ENCODE measurements around the gene VARS1.
A peak's percentile ranks its signal among the peaks of the same experiment; 100 is the strongest.

The VARS1 gene

DNA sequence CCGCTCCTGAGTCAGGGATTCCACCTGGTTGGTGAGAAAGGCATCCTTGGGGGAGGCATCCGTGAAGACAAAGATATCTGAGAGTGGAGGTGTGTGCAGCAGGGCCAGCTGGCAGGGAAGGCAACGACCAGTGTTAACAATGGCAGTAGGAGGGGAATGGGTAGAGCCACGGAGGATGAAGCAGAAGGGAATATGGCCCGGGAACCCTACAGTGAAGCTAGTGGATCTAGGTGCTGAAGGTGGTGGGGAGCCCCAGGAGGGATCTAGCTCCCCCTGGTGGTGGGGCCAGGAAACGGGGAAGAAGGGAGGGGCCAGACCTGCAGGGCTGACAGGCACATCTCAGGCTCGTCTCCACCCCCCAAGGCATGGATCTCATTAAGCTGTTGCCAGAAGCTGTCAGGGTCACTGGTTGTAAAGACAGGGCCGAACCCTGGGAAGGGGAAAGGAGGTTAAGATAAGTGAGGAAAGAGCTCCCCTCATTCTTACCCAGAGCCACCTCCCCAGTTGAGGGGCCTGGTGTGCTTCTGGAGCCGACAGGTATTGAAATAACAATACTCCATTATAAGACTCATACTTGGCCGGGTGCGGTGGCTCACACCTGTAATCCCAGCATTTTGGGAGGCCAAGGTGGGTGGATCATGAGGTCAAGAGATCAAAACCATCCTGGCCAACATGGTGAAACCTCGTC lies 25.7 kb downstream of the VARS1 start:
- peak; percentile 37 to 61 (median 52) for DNase-seq

DNA sequence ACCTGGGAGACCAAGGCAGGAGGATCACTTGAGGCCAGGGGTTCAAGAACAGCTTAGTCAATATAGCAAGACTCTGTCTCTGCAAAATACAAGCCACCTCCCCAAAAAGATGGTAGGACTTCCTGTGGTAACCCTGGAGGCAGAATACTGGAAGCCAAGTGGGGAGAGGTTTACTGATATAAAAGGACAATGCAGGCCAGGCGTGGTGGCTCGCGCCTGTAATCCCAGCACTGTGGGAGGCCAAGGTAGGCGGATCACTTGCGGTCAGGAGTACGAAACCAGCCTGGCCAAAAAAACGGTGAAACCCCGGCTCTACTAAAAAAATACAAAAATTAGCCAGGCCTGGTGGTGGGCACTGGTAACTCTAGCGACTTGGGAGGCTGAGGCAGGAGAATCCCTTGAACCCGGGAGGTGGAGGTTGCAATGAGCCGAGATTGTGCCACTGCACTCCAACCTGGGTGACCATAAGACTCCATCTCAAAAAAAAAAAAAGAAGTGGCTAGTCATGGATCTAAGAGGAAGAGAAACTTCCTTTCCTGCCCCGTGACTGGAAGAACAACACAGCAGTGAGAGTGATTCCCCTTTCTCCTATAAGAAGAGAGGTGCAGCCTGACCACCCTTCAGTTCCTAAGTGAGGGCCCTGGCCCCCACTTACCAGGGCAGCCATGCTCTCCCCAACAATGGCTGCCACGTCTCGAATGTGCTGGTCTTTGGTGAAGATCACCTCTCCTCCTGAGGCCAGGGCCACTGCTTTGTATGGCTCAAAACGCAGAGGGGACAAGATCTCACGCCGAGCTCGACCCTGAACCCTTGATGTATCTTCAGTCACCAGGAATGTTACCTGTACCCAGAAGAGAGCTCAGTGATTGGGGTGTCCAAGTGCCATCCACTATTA lies 26.9 kb downstream of the VARS1 start:
- no peak for DNase-seq

DNA sequence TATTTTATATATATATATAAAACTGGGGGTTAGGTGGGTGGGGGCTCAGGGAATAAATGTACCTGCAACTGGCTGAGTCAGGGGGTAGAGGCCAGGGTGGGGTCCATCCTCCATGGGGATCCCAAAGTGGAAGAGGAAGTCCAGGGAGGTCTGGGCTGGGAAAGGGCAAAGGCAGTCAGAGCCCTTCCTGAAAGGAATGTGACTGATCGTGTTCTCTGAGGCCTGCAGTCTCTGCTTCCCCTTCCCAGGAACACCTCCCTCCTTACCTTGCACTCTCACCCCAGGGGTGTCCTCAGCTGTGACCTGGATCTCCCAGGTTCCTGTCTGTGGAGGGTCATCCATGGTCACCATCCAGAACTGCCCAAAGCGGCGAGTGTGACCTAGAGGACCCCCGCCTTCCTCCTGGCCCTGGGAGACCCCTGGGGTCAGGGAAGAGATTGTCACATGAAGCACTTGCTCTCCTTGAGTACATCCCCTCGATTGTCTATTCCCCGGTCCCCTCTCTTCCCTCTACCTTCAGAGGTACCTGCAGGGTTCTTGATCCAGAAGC lies 28.4 kb downstream of the VARS1 start:
- DNase-seq: no peak

DNA sequence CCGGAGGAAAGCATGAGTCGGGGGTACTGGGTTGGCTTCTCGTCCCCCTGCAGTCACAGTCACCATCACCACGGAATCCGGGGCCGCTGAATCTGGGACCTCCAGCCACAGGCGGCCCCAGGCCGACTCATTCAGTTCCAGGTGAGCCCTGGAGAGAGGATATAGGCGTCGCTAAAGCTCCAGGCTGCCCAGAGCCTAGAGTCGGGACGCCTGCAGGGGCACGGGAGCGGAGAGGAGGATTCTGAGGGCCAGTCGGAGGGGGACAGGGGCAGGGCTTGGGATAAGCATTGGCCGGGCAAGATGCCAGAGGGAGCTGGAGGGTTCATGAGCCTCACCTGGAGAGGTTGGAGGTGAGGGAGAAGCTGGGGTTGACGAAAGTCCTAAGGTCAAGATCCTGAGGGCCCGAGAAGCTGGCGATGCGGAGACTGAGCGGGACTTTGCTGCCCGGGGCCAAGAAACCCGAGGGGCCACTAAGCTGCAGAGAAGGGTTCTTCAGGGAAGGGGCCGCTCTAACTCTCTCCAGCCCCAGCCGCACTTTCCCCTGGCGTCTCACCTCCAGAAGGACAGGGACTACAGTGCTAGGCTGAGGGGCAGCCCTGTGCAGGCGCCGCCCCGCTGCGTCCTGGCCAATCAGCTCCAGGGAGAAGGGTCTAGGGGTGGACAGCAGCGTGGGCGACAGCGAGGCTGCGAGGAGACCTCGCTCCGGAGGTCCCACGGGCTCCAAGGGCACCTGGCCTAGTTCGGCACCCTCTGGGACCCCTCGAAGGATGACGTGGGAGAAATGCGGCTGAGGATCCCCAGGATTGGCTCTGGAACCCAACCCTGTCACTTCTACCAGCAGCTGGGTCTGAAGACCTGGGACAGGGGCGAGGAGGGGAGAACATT lies 29.4 kb downstream of the VARS1 start:
- no peak for DNase-seq

DNA sequence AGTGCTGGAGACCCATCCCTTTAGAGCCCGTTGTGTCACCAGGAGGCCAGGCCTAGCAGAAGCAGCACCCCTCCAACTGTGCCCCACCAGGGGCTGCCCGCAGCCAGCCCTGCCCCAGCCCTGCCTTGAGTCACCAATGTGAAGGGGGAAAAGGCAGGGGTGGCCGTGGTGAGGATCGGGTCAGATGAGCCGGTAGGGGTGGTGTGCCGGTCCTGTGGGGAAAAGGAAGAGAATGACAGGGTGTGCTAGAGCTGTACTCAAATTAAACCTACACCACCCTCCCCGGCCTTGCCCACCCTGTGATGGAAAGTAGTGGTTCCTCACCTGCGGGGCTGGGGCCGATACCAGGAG lies 30.0 kb downstream of the VARS1 start:
- no peak for DNase-seq

DNA sequence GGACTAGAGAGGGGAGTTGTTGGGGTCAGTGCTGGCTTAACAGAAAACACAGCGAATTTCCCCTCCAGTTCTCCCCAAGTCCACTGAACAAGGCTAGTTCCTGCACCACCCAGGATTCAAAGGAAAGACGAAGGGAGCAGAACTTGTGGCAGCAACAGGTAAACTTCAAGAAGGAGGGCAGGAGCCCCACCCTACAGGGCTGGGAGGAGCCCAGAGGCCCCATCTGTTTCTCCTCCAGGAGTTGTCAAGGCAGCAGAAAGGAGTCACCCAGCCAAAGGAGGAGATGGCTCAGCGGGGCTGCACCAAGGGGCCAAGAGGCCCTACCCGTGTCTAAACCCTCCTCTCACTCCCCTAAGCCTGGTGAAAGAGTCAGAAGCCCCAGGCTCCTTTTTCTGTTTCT lies 31.4 kb downstream of the VARS1 start:
- no peak for DNase-seq

DNA sequence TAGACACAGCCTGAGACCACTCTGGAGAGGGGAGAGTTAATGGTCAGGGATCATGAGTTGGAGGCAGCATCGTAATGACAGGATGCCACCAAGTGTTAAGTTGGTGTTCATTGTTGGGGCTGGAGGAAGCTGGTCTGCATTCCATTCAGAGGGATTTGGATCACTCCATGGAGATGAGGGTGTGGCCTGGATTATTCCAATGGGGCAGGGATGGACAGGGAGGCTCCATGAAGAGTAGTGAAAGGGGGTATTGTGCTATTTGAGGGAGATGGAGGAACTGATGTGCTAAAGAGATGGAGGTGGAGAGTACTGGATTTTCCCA lies 32.0 kb downstream of the VARS1 start:
- no peak for DNase-seq

DNA sequence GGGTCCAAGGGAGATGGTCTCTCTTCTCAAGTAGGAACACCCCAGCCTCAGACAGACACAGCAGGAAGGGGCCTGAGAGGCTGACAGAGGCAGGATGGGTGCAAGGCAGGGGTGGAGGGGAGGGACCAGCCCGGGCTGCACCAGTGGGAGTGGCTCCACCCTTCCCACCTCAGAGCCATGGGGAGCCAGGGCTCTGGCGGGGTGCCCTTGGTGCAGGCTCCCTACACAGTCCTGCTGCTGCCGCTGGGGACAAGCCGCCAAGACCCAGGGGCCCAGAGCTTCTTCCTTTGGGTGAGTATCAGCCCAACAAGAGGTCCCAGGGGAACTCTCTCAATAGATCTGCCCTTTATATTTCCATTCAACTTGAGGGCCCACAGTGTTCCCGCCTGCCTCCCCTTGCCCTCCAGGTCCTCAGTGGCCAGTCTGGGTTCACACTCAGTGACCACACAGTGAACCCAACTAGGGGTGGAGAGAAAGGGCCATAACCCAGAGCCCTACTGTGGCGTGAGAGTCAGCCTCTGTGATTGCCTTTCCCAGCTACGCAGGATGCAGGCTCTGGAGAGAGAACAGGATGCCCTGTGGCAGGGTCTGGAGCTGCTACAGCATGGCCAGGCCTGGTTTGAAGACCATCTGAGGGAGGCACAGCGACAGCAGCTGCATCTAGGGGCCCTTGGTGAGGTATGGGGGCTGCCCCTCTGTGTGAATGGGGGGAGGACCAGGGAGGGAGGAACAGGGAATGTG lies 32.5 kb downstream of the VARS1 start:
- DNase-seq: no peak

DNA sequence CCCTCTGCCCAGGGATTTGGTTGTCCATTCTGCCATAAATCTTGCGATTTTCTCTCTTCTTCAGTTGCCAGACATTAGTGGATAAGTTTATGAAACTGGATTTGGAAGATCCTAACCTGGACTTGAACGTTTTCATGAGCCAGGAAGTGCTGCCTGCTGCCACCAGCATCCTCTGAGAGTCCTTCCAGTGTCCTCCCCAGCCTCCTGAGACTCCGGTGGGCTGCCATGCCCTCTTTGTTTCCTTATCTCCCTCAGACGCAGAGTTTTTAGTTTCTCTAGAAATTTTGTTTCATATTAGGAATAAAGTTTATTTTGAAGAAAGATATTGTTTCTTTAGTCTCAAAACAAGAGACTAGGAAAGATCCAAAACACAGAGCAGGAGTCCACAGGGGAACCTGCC lies 33.2 kb downstream of the VARS1 start, which contains the start of gene SAPCD1:
SAPCD1 (plus strand) TSS at position 301 of the 400 bp plus-strand sequence. CDS start 399 bp downstream, outside the sequence.
- DNase-seq: no peak

DNA sequence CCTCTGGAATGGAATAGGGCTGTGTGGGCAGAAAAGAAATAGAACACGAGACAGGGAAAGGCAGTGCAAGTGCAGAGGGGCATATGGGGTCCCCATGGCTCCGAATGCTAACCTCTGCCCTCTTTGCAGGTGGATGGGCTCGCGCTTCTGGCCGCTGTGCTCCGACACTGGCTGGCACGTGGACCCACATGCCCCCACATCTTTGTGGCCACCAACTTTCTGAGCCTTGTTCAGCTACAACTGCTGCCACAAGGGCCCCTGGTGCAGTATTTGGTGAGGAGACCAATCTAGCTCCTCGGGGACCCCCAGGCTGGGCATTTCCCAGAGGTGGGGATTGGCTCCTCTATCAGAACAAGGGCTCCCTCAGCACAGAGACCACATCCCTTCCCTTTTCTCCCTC lies 34.2 kb downstream of the VARS1 start:
- no peak for DNase-seq

DNA sequence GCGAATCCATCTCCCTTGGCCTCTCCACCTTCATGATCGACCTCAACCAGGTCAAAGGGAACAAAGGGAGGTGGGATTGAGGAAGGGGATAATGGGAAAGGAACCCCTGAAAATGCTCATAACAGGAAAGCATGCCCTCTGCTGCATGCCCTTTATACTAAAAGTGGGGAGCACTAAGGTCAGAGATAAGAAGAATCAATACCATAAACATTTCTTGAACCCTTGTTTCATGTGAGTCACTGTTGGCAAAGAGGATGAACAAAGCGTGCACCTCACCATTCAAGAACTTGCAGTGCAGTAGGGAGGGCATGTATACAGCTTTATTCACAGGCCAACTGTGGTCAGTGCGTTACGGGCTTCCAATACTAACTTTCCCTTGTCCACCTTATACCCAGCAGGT lies 34.8 kb downstream of the VARS1 start:
- no peak for DNase-seq

DNA sequence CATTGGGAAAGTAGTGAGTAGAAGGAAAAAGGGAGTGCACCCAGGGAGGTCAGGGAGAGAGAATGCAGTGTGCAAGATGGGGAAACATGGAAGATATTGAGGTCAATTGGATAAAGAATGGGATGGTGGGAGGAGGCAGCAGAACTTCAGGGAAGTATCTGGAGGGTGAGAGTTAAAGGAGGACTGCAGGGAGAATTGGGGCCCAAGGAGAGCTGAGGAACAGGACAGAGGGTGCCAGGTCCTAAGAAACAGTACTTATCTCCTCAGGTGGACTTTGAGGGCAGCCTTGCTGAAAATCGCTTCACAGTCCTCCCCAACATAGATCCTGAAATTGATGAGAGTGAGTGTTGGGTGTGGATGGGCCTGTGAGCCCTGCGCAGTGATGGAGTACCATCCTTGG lies 37.3 kb downstream of the VARS1 start:
- no peak for DNase-seq

DNA sequence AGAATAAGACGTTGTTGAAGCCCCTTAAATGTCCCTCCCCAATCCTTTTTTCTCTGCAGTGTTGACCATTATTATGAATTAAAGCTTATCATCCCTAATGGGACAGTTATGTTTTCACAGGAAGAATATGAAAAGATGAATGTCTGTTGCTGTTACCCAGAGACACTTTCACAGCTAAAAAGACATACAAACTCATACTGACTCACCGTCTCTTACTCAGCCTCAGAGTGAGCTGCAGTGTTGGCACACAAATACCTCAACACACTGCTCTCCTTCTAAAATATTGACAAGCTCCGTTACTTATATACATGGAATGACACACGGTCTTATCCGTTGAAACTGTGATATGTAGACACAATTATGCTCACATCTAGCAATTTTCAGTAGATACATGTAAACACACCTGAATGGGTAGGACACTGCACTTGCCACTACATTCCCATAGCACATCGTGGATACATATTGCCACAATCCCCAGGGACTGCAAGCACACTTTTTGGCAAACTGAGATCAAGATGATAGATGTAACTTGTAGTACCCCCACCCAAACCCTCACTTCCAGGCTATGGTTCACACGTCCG lies 42.7 kb downstream of the VARS1 start:
- DNase-seq: no peak

DNA sequence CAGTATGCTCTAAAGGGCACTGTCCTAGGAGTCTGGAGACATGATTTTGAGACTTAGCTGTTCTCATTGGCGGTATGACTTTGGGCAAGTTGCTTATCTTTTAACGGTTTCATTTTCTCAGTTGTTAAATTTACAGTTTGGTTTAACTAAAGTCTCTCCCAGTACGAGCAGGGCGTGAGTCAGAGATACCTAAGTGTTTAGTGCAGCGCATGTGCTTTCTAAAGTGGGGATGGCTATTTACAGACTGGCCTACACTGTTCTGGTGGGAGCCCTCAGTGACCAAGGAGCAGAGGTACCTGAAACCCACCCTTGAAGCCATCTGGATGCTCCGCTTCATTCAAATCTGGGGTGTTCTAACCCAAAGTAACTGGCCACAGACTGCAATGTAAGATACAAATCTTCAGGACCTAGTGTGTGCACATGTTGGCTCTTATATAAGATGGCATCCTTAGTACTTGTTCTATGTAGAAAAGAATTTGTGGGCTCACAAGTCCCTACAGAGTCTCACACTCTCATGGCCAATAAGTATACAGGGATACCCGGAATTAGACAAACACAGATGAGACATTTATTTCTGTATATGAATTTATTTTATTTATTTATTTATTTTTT lies 45.0 kb downstream of the VARS1 start:
- no peak for DNase-seq

DNA sequence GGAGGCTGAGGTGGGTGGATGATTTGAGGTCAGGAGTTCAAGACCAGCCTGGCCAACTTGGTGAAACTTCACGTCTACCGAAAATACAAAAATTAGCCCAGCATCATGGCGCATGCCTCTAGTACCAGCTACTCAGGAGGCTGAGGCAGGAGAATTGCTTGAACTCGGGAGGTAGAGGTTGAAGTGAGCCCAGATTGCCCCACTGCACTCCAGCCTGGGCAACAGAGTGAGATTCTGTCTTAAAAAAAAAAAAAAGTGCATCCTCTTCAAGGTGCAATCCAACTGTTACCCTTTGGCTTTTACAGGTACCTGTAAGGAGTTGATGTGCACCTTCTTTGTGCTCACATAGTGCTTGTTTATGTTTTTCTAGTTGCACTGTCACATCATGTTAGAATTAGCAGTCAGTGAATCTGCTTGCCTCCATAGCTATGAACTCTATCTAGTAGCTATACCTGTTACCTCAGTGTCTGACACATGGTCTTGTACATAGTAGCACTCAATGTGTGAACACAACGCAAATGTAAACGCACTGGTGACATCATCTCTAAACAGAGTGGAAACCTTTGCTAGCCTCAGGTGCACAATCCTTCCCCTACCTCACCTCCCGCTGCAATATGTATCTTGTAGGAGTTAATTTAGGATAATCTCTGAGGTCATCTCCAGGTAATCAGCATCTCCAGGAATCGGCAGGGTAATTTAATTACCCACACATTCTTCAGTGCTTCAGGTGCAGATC lies 46.1 kb downstream of the VARS1 start:
- no peak for DNase-seq
